ENCODE data around the gene RCN2.

The RCN2 gene

GRCh38 chr15:76996076-76996525 is 64.6 kb downstream of the RCN2 start:
- DNase-seq = no peak

DNA sequence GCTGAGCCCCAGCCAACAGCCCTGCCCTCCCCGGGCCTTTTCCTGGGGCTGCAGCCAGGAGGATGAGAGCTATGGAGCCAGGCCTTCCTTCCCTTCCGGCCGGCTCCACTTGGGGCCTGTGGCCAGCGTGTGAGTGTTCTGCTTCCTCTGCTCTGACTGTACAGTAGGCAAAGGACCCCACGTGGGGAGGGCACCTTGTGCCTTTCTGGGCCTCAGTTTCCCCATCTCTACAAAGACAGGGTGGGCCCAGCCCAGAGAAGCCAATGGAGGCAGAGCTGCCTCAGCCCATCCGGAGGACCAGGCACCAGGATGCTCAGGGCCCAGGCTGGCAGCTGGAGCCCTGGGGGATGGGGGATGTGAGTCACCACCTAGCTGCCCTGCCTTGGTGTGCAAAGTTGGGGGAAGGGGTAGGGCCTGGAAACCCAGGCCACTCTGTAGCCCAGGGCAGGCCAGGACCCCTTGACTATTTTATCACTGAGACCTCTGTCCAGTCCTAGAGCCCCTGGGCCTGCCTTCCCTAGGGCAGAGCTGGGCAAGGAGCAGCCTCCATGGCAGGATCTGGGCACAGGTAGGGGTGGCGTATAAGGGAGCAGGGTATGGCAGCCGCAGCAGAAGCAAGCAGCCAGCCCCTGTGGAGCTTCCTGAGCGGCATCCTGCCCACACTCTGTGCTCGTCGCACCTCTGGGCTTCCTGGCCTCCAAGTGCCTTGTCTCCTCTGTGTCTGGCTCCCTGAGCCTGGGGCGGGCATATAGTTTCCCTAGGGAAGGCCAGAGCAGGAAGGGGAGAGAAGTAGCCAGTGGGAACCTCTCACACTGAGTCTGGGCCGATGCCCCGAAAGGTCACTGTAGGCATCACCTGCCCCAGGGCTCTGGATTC is 65.2 kb downstream of the RCN2 start:
- no peak for DNase-seq

GRCh38 chr15:76998663-76999285 is 67.2 kb downstream of the RCN2 start:
- no peak for DNase-seq

- DNase-seq = no peak
Observed at GRCh38 chr15:76999996-77000395, 68.4 kb downstream of the RCN2 start.

- DNase-seq = no peak
Observed at GRCh38 chr15:77001351-77001750, 69.8 kb downstream of the RCN2 start.

GRCh38 chr15:77001966-77002365 is 70.4 kb downstream of the RCN2 start:
- no peak for DNase-seq

DNA sequence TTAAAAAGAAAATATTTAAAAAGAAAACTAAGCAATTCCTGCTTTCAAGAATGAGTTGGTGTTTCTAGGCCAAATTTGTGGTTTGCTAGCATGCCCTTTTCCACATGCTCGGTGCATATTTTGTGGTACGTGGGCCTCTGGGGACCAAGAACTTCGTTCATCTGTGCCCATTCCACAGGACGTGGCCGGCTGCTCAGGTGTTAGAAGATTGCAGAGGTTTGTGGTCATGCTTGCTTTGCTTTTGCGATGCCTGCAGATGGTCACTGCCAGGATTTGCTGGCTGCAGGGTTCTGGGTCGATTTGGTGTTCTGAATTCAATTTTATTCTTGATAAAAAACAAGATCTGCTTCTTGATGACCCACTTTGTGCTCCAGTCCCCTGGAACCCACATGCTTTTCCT is 70.9 kb downstream of the RCN2 start:
- DNase-seq = no peak

GRCh38 chr15:77002954-77003912 is 71.7 kb downstream of the RCN2 start:
- DNase-seq = no peak
